Thyroid gland (tissue), 4 donors: ENCODE measurements around the gene CCDC81.

Experiments
- CTCF ChIP-seq, 6 experiments: fragments of 200-600 bp in 3 of 6; fragments of 450-650 bp in 3 of 6; sonication (generic) in 3 of 6; IDR thresholded peaks; one replicate each; pipeline ENCODE4 v1.5.1; 2016 to 2019; ENCODE audit warnings: antibody characterized with exemption in 6 of 6, mild to moderate bottlenecking in 2 of 6, inconsistent platforms in 1 of 6, moderate library complexity in 1 of 6
- POLR2A ChIP-seq, 2 donors: fragments of 450-650 bp; IDR thresholded peaks; one replicate each; pipeline ENCODE4 v1.6.1; 2017; ENCODE audit warnings: antibody characterized with exemption in 2 of 2, mild to moderate bottlenecking in 2 of 2, moderate library complexity in 1 of 2

- TF ChIP-seq CTCF (IDR thresholded peaks at IDR 0.05): no peak
- no peak for TF ChIP-seq POLR2A (IDR thresholded peaks at IDR 0.05)
These were observed 43.8 kb downstream of the CCDC81 start for GRCh38 chr11:86418513-86418912.
